Esophagus squamous epithelium (tissue), 5 donors: ENCODE data around the gene BCL6. TPM values are rescaled to one million over a fixed set of nuclear protein-coding genes. Genes with fewer than 3 reads are reported as not detected.
A peak's percentile ranks its signal among the peaks of the same experiment; 100 is the strongest.

Experiments used
- DNase-seq: peaks from one replicate; lab custom pipeline; 2025; lab: John Stamatoyannopoulos, UW
- H3K27ac ChIP-seq, 4 donors: fragments of 200-600 bp; sonication (generic); one replicate each; pipeline ENCODE4 v1.5.1; 2016 to 2019; ENCODE audit warnings: mild to moderate bottlenecking in 1 of 4
- H3K27me3 ChIP-seq, 4 donors: fragments of 200-600 bp; sonication (generic); 1 replicate in 3 of 4; 2 replicates in 1 of 4; pipeline versions ENCODE4 v1.5.1 to v1.6.0; 2017 to 2021; ENCODE audit warnings: antibody characterized with exemption in 1 of 4
- H3K36me3 ChIP-seq, 3 donors: fragments of 200-600 bp; sonication (generic); one replicate each; pipeline ENCODE4 v1.5.1; 2016 to 2019
- H3K4me1 ChIP-seq, 3 donors: fragments of 200-600 bp; sonication (generic); one replicate each; pipeline ENCODE4 v1.5.1; 2017 to 2019
- H3K4me3 ChIP-seq, 4 donors: fragments of 200-600 bp; sonication (generic); 1 replicate in 3 of 4; 2 replicates in 1 of 4; pipeline ENCODE4 v1.5.1; 2016 to 2019; ENCODE audit warnings: mild to moderate bottlenecking in 2 of 4, moderate library complexity in 1 of 4
- H3K9me3 ChIP-seq, 3 donors: fragments of 200-600 bp; sonication (generic); one replicate each; pipeline ENCODE4 v1.5.1; 2016 to 2019
- CTCF ChIP-seq, 6 experiments: fragments of 450-650 bp in 4 of 6; fragments of 200-600 bp in 2 of 6; sonication (generic) in 2 of 6; IDR thresholded peaks; one replicate each; pipeline ENCODE4 v1.5.1; 2016 to 2019; ENCODE audit warnings: antibody characterized with exemption in 6 of 6, mild to moderate bottlenecking in 4 of 6, moderate library complexity in 4 of 6
- POLR2A ChIP-seq, 4 donors: fragments of 450-650 bp; IDR thresholded peaks; one replicate each; pipeline ENCODE4 v1.6.1; 2017; ENCODE audit warnings: antibody characterized with exemption in 4 of 4, mild to moderate bottlenecking in 4 of 4, moderate library complexity in 3 of 4
- WGBS, 2 donors: methylation state at CpG; one replicate each; pipeline ENCODE4 v1.1.5; 2018; 5-methylcytosine and 5-hydroxymethylcytosine counted together
- intact Hi-C: fragments of 100-400 bp; cut with DNase I; formaldehyde crosslinking; loops from one replicate; pipeline ENCODE4 v1.15.0; 2022
- total RNA-seq, 4 donors: library from RNA; depleted of rRNA; stranded (reverse); fragments of >200 nt; gene quantifications; one replicate each; pipeline ENCODE4 v1.1.0, GENCODE V29; 2016
- donor health status: DM: yes; HTN: yes; CAD: no.

BCL6 gene
- total RNA-seq, 4 donors from 2014 or later, result 30.8 to 94.4 (median 42.6) TPM

GRCh38 chr3:187738331-187739093 is 6.8 kb downstream of the BCL6 start:
- Histone ChIP-seq H3K9me3 (no peaks in the 10 kb centered on the region), H3K4me1 (peaks cover 24 to 87% (median 25%) of the 10 kb centered on the region in 3 donors), H3K27ac (peak overlapping the region; percentile 96 to 99 (median 98)), H3K4me3 (peak overlapping the region; percentile 69 to 82 (median 74)), H3K36me3 (peaks cover 2 to 13% (median 4%) of the 10 kb centered on the region in 3 donors), H3K27me3 (no peaks in the 10 kb centered on the region)
- DNase-seq, result peak; percentile 39
- intact Hi-C loops, result loop anchor here (10.0 kb wide), 1 partner anchor 1406 kb away; no protein-coding TSS in a partner anchor
- TF ChIP-seq CTCF (IDR thresholded peaks at IDR 0.05), result peak; percentile 57 to 81 (median 66)
- peak in 3 of 4 donors; percentile 29 to 39 (median 30) for TF ChIP-seq POLR2A (IDR thresholded peaks at IDR 0.05)
- 0 to 1% methylated on average over 22 to 23 of the region's 43 CpGs for WGBS, 2 donors

- intact Hi-C loops, result loop anchor here (10.0 kb wide), 1 partner anchor 1407 kb away; no protein-coding TSS in a partner anchor
- Histone ChIP-seq H3K9me3 (no peaks in the 10 kb centered on the region), H3K27me3 (no peaks in the 10 kb centered on the region), H3K4me1 (peaks cover 24 to 83% (median 25%) of the 10 kb centered on the region in 3 donors), H3K4me3 (peak overlapping the region; percentile 69 to 82 (median 74)), H3K36me3 (peaks cover 7 to 18% (median 9%) of the 10 kb centered on the region in 3 donors), H3K27ac (peak overlapping the region; percentile 96 to 99 (median 98))
- no peak for TF ChIP-seq CTCF (IDR thresholded peaks at IDR 0.05)
- TF ChIP-seq POLR2A (IDR thresholded peaks at IDR 0.05), result no peak
- 0% methylated on average over 6 to 7 of the region's 7 CpGs for WGBS, 2 donors
- no peak for DNase-seq
Measured at GRCh38 chr3:187738071-187738330, 7.3 kb downstream of the BCL6 start.

- peak overlapping the region; percentile 96 to 99 (median 98) for H3K27ac ChIP-seq
- H3K4me3 ChIP-seq, result peak overlapping the region; percentile 69 to 82 (median 74)
- peaks cover 24 to 78% (median 25%) of the 10 kb centered on the region in 3 donors for H3K4me1 ChIP-seq
- H3K27me3 ChIP-seq, result no peaks in the 10 kb centered on the region
- H3K9me3 ChIP-seq, result no peaks in the 10 kb centered on the region
- intact Hi-C loops, result loop anchor here (10.0 kb wide), 1 partner anchor 1407 kb away; no protein-coding TSS in a partner anchor
- TF ChIP-seq POLR2A (IDR thresholded peaks at IDR 0.05) (peak in 1 of 4 donors; percentile 35), CTCF (IDR thresholded peaks at IDR 0.05) (peak in 4 of 6 experiments; percentile 4 to 21 (median 15))
- peaks cover 7 to 23% (median 11%) of the 10 kb centered on the region in 3 donors for H3K36me3 ChIP-seq
- DNase-seq, result no peak
- WGBS, 2 donors, result 1 to 2% methylated on average over 24 to 28 of the region's 41 CpGs
Measured at GRCh38 chr3:187737368-187738070, 7.7 kb downstream of the BCL6 start.

- TF ChIP-seq POLR2A (IDR thresholded peaks at IDR 0.05) (no peak), CTCF (IDR thresholded peaks at IDR 0.05) (no peak)
- intact Hi-C loops, result loop anchor here (10.0 kb wide), 1 partner anchor 1408 kb away; no protein-coding TSS in a partner anchor
- Histone ChIP-seq H3K27me3 (no peaks in the 10 kb centered on the region), H3K4me1 (peaks cover 24 to 73% (median 25%) of the 10 kb centered on the region in 3 donors), H3K36me3 (peaks cover 7 to 28% (median 11%) of the 10 kb centered on the region in 3 donors), H3K27ac (peak overlapping the region; percentile 96 to 99 (median 98)), H3K9me3 (no peaks in the 10 kb centered on the region), H3K4me3 (peak overlapping the region; percentile 69 to 82 (median 74))
- 0 to 29% methylated on average over 1 to 3 of the region's 4 CpGs for WGBS, 2 donors
- no peak for DNase-seq
Measured at GRCh38 chr3:187737006-187737367, 8.3 kb downstream of the BCL6 start.
